HG03439 (cell line): ENCODE measurements around the gene PCDH1.

Experiments used
- ATAC-seq: cut with Tn5 transposase; IDR thresholded peaks from one replicate; pipeline ENCODE4 v1.9.1; 2021; ENCODE audit warnings: mild to moderate bottlenecking, moderate library complexity; ENCODE audit not compliant: unreplicated experiment

PCDH1 gene

GRCh38 chr5:141875022-141875740, 3.0 kb downstream of the PCDH1 start:
- no peak for ATAC-seq

- no peak for ATAC-seq
Observed at GRCh38 chr5:141874262-141874964, 3.8 kb downstream of the PCDH1 start.

DNA sequence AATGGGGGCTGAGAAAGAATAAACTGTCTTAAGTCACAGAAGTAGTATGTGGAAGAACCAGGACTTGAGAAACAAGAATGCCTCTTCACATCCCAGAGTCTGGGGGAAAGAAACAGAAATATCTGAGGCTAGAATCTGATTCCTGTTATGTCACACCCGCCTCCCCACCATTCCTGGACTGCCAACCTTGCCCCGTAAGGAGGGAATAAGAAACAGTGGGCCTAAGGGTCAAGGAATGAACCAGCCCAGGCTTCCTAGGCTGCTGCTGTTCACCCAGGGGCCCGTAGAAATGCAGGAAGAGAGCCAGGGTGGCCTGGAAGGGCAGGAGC, 4.3 kb downstream of the PCDH1 start:
- ATAC-seq = no peak

DNA sequence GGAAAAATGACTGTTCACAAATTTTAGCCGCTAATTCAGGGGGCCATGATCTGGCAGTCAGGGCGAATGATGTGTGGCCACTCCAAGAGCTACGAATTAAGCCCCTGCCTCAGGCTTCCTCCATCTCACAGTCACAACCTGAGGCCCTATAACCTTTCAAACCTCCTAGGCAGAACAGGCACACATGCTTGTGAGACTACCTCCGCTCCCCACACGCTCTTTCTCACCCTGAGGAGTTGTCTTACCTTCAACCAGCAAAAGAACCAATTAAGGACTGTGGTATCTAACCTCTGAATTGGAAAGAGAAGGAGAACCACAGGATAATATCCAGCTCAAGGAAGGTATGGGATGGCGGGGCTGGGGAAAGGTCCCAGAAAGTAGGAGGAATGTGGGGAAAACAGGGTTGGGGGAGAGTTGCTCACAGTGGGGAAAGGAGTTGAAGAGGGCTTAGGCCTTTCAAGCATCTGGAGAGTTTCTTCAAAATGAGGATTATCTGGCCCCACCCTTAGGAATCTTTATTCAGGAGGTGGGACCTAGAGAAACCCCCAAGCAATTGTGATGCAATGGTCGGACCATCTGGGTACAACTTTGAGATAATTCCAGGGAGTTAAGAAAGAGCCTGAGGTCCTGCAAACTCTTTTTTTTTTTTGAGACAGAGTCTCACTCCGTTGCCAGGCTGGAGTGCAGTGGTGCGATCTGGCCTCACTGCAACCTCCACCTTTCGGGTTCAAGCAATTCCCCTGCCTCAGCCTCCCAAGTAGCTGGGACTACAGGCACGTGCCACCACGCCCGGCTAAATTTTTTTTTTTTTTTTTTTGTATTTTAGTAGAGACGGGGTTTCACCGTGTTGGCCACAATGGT, 5.5 kb downstream of the PCDH1 start:
- no peak for ATAC-seq

- no peak for ATAC-seq
Observed at GRCh38 chr5:141871870-141872269, 6.3 kb downstream of the PCDH1 start.

- no peak for ATAC-seq
Observed at GRCh38 chr5:141870871-141871270, 7.3 kb downstream of the PCDH1 start.

DNA sequence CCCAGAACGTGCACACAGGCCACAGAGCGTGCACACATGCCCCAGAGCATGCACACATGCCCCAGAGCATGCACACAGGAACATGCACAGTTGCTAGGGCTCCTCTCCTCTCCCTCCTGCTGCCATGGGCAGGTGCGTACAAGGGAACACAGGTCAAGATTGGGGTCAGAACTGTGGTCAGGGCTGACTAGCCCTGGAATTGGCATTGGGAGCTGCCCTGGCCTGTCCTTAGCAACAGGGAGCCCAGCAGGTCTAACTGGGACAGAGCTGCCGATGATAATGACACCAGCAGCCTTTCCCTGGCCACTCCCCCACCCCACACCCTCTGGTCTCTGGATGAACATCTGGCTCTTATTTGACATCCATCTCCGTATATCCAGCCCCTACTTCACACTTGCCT, 8.0 kb downstream of the PCDH1 start:
- no peak for ATAC-seq

- no peak for ATAC-seq
Observed at GRCh38 chr5:141869514-141869913, 8.7 kb downstream of the PCDH1 start.

GRCh38 chr5:141869040-141869439, 9.2 kb downstream of the PCDH1 start:
- no peak for ATAC-seq

DNA sequence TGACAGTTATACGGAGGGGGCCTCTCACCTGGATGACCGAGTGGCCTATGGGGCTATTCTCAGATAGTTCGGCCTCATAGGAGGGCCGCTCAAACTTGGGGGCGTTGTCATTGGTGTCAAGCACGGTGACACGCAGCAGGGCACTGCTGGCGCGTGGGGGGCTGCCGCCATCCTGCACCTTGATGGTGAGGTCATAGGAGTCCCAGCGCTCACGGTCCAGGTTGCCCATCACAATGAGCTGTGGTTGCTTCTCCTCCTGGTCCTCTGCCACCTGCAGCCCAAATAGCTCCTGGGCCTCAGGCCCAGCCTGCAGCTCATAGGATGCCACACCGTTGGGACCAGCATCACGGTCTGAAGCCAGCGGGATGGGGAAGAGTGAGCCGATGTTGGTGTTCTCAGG, 9.7 kb downstream of the PCDH1 start:
- ATAC-seq = no peak

- ATAC-seq = no peak
Observed at GRCh38 chr5:141867651-141868050, 10.6 kb downstream of the PCDH1 start.

- ATAC-seq = no peak
Observed at GRCh38 chr5:141867139-141867538, 11.1 kb downstream of the PCDH1 start.

- no peak for ATAC-seq
Observed at GRCh38 chr5:141866096-141866495, 12.1 kb downstream of the PCDH1 start.

- no peak for ATAC-seq
Observed at GRCh38 chr5:141865406-141865805, 12.8 kb downstream of the PCDH1 start.

- no peak for ATAC-seq
Observed at GRCh38 chr5:141864371-141865370, 13.5 kb downstream of the PCDH1 start.

- ATAC-seq = no peak
Observed at GRCh38 chr5:141863569-141864178, 14.5 kb downstream of the PCDH1 start.

DNA sequence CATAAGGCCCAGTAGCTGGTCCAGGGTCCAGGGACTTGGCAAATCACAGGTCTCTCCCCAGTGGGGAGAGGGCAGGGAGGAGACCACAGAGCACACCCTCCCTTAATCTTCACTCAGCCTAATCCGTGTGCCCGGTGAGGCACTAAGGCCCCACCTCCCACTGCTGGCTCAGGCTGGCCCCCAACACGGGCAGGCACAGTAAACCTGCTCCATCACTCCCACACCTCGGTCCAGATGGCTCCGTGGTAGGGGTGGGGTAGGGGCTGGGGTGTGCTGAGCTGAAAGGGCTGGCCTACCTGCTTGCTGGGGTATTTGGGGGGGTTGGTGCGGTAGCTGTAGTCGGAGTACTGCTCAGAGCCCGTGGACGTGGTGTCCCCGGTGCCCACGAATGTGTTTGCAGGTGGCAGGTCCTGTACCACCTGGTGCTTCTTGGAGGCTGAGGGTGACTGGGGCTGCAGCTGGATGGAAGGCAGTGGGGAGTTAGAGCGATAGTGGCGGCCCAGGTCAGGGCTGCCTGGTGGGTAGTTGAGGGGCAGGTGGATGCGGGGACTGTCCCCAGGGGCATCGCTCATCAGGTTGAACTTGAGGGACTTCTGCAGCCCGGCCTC, 15.2 kb downstream of the PCDH1 start:
- ATAC-seq = no peak

GRCh38 chr5:141861194-141861593, 17.0 kb downstream of the PCDH1 start:
- ATAC-seq = no peak

GRCh38 chr5:141858079-141858765, 20.0 kb downstream of the PCDH1 start:
- no peak for ATAC-seq
